HCT116 (cell line): ENCODE measurements around the gene MYBPC2. TPM values are rescaled to one million over a fixed set of nuclear protein-coding genes. Genes with fewer than 3 reads are reported as not detected.

Experiments
- ATAC-seq: fragments of 200-7000 bp; cut with Tn5 transposase; 2 replicates; pipeline ENCODE4 v1.9.1; 2020; ENCODE audit warnings: mild to moderate bottlenecking, moderate library complexity
- BruUV-seq: library from RNA; stranded (reverse); fragments of 400-500 nt; replicated peaks from 2 replicates; lab custom pipeline; 2021; lab: Mats Ljungman, UMichigan
- CTCF ChIA-PET: fragments of 300-600 bp; sonication (Branson Sonifier 250); formaldehyde crosslinking; loops from one replicate; lab custom pipeline; 2021; ENCODE audit warnings: antibody characterized with exemption; lab: Charles Lee
- POLR2A ChIA-PET: fragments of 300-600, 350-600 bp; sonication (Branson Sonifier 250); formaldehyde crosslinking; loops from one replicate; lab custom pipeline; 2021; ENCODE audit warnings: antibody characterized with exemption; lab: Charles Lee
- RAD21 ChIA-PET, 2 experiments: fragments of 300-600 bp; sonication (Branson Sonifier 250); formaldehyde crosslinking; loops; one replicate each; lab custom pipeline; 2023; ENCODE audit warnings: low total read pairs in 2 of 2; ENCODE audit not compliant: uncharacterized antibody in 2 of 2, unreplicated experiment in 2 of 2, low non-redundant PET in 1 of 2; lab: Charles Lee
- DNase-seq: peaks from one replicate; pipeline ENCODE4 v3.0.0-alpha.2; 2010; ENCODE audit warnings: low read depth, low spot score
- H2AFZ ChIP-seq: fragments of 200-600 bp; shearing (Covaris generic), sonication (generic); 2 replicates; pipeline ENCODE4 v1.6.1; 2017; ENCODE audit warnings: low read depth, mixed run types, mixed read lengths, antibody characterized with exemption, low read length; ENCODE audit not compliant: poor library complexity, severe bottlenecking
- H3K27ac ChIP-seq: 2 replicates; pipeline ENCODE4 v1.5.1; 2012; ENCODE audit warnings: low read depth, low read length
- H3K27me3 ChIP-seq: fragments of 200-600 bp; sonication (generic); 2 replicates; pipeline ENCODE4 v1.6.1; 2016; ENCODE audit warnings: mixed run types, low read length, mixed read lengths; ENCODE audit not compliant: insufficient read depth
- H3K36me3 ChIP-seq, 2 experiments: fragments of 200-500 bp in 1 of 2; fragments of 200-600 bp in 1 of 2; sonication (Bioruptor generic) in 1 of 2; sonication (generic) in 1 of 2; 2 replicates each; pipeline versions ENCODE4 v1.5.1 to v1.6.1; 2014 to 2016; ENCODE audit warnings: low read length in 2 of 2, inconsistent platforms in 1 of 2, mixed read lengths in 1 of 2, mixed run types in 1 of 2; ENCODE audit not compliant: insufficient read depth in 2 of 2, control insufficient read depth in 1 of 2
- H3K4me1 ChIP-seq, 2 experiments: fragments of 200-600 bp in 1 of 2; sonication (generic) in 1 of 2; 2 replicates each; pipeline versions ENCODE4 v1.5.1 to v1.6.1; 2012 to 2017; ENCODE audit warnings: low read length in 2 of 2, inconsistent platforms in 1 of 2, mild to moderate bottlenecking in 1 of 2, mixed read lengths in 1 of 2, mixed run types in 1 of 2, moderate library complexity in 1 of 2; ENCODE audit not compliant: insufficient read depth in 2 of 2, control insufficient read depth in 1 of 2
- H3K4me2 ChIP-seq: fragments of 200-600 bp; sonication (generic); 2 replicates; pipeline ENCODE4 v1.6.1; 2017; ENCODE audit warnings: mixed run types, low read length, mixed read lengths
- H3K4me3 ChIP-seq, 2 experiments: fragments of 200-600 bp in 1 of 2; sonication (generic) in 1 of 2; replicated peaks in 1 of 2; 2 replicates each; pipeline ENCODE4 v1.5.1; 2011 to 2016; ENCODE audit warnings: low read length in 2 of 2, control low read depth in 1 of 2, low read depth in 1 of 2, mild to moderate bottlenecking in 1 of 2, mixed read lengths in 1 of 2, mixed run types in 1 of 2
- H3K79me2 ChIP-seq: fragments of 200-600 bp; sonication (generic); 2 replicates; pipeline ENCODE4 v1.6.1; 2017; ENCODE audit warnings: mild to moderate bottlenecking, mixed run types, low read length, moderate library complexity, mixed read lengths; ENCODE audit not compliant: insufficient read depth
- H3K9ac ChIP-seq: fragments of 200-600 bp; sonication (generic); 2 replicates; pipeline ENCODE4 v1.6.1; 2016; ENCODE audit warnings: low read length, mixed read lengths
- H3K9me2 ChIP-seq: fragments of 200-600 bp; sonication (generic), shearing (Covaris generic); 2 replicates; pipeline ENCODE4 v1.6.1; 2017; ENCODE audit warnings: mixed run types, mild to moderate bottlenecking, moderate library complexity; ENCODE audit not compliant: insufficient read depth
- H3K9me3 ChIP-seq, 2 experiments: fragments of 200-500 bp in 1 of 2; fragments of 200-600 bp in 1 of 2; sonication (Bioruptor generic) in 1 of 2; sonication (generic) in 1 of 2; 2 replicates each; pipeline ENCODE4 v1.6.1; 2014 to 2017; ENCODE audit warnings: low read length in 2 of 2, mixed read lengths in 2 of 2, inconsistent platforms in 1 of 2, low read depth in 1 of 2, mild to moderate bottlenecking in 1 of 2, mixed run types in 1 of 2, moderate library complexity in 1 of 2; ENCODE audit not compliant: control insufficient read depth in 1 of 2, insufficient read depth in 1 of 2
- H4K20me1 ChIP-seq: fragments of 200-600 bp; sonication (generic), shearing (Covaris generic); 2 replicates; pipeline ENCODE4 v1.6.1; 2017; ENCODE audit warnings: mixed run types, mild to moderate bottlenecking, moderate library complexity; ENCODE audit not compliant: insufficient read depth
- ATF3 ChIP-seq: IDR thresholded peaks from 2 replicates; pipeline ENCODE4 v1.6.1; 2012
- CTCF ChIP-seq, 3 experiments: fragments of 200-600 bp in 1 of 3; sonication (generic) in 1 of 3; IDR thresholded peaks in 2 of 3; conservative IDR thresholded peaks in 1 of 3; 2 replicates each; pipeline ENCODE4 v1.5.1; 2012 to 2017; ENCODE audit warnings: low read depth in 2 of 3, low read length in 2 of 3, antibody characterized with exemption in 1 of 3, borderline replicate concordance in 1 of 3, control low read depth in 1 of 3, mild to moderate bottlenecking in 1 of 3, mixed read lengths in 1 of 3, mixed run types in 1 of 3, moderate library complexity in 1 of 3; ENCODE audit not compliant: insufficient read depth in 1 of 3
- EGR1 ChIP-seq: IDR thresholded peaks from 2 replicates; pipeline ENCODE4 v1.6.1; 2012; ENCODE audit warnings: low read depth
- ELF1 ChIP-seq: IDR thresholded peaks from 2 replicates; pipeline ENCODE4 v1.6.1; 2012; ENCODE audit warnings: low read depth, borderline replicate concordance
- EZH2phosphoT487 ChIP-seq: fragments of 200-600 bp; IDR thresholded peaks from 2 replicates; pipeline ENCODE4 v1.6.1; 2018; ENCODE audit warnings: antibody characterized with exemption, borderline replicate concordance
- FOSL1 ChIP-seq: IDR thresholded peaks from 2 replicates; pipeline ENCODE4 v1.6.1; 2012; ENCODE audit warnings: low read depth
- JUND ChIP-seq: IDR thresholded peaks from 2 replicates; pipeline ENCODE4 v1.6.1; 2012
- POLR2A ChIP-seq: IDR thresholded peaks from 2 replicates; pipeline ENCODE4 v1.7.0; 2011; ENCODE audit warnings: borderline replicate concordance; ENCODE audit not compliant: insufficient read depth, insufficient read length; ENCODE audit errors: extremely low read depth
- POLR2AphosphoS5 ChIP-seq: IDR thresholded peaks from 2 replicates; pipeline ENCODE4 v1.6.1; 2011; ENCODE audit warnings: mild to moderate bottlenecking, low read depth, low read length, moderate library complexity
- REST ChIP-seq: IDR thresholded peaks from 2 replicates; pipeline ENCODE4 v1.6.1; 2012; ENCODE audit warnings: low read depth
- SIN3A ChIP-seq: IDR thresholded peaks from 2 replicates; pipeline ENCODE4 v1.6.1; 2012; ENCODE audit warnings: low read depth
- SP1 ChIP-seq: IDR thresholded peaks from 2 replicates; pipeline ENCODE4 v1.6.1; 2012; ENCODE audit warnings: low read depth
- TCF7L2 ChIP-seq: IDR thresholded peaks from 2 replicates; pipeline ENCODE4 v1.7.0; 2011; ENCODE audit warnings: borderline replicate concordance, inconsistent platforms; ENCODE audit not compliant: insufficient read depth, insufficient read length; ENCODE audit errors: extremely low read depth
- ZBTB33 ChIP-seq: IDR thresholded peaks from 2 replicates; pipeline ENCODE4 v1.6.1; 2011; ENCODE audit warnings: mild to moderate bottlenecking, low read length, moderate library complexity; ENCODE audit not compliant: insufficient replicate concordance; ENCODE audit errors: extremely low read depth
- ZFX ChIP-seq: fragments of 450-650 bp; IDR thresholded peaks from 2 replicates; pipeline ENCODE4 v1.6.1; 2017
- intact Hi-C: fragments of 100-400 bp; cut with micrococcal nuclease; formaldehyde crosslinking; loops from 2 replicates; pipeline ENCODE4 v1.10.0; 2022
- total RNA-seq: library from RNA; stranded (reverse); gene quantifications from one replicate; pipeline ENCODE4 v1.2.1, GENCODE V29; 2021; ENCODE audit not compliant: unreplicated experiment
- TF ChIP-seq, protein P1 (sequence below): IDR thresholded peaks from 2 replicates; pipeline ENCODE4 v1.6.1; 2012

MYBPC2 gene
- total RNA-seq, 1 experiment from 2014 or later = not detected

GRCh38 chr19:50415661-50416033 is 17.0 kb upstream of the MYBPC2 start:
- H3K27ac ChIP-seq = no peak overlapping the region
- H3K4me2 ChIP-seq = no peak overlapping the region
- H4K20me1 ChIP-seq = no peaks in the 10 kb centered on the region
- H3K4me1 ChIP-seq = no peaks in the 10 kb centered on the region
- H3K36me3 ChIP-seq = peaks cover 0 to 5% of the 10 kb centered on the region in 2 experiments; a peak in 2 of 4 replicates
- H3K9me3 ChIP-seq = no peaks in the 10 kb centered on the region
- H2AFZ ChIP-seq = no peak overlapping the region
- no peak overlapping the region for H3K9ac ChIP-seq
- no peak for ATAC-seq
- TF ChIP-seq ELF1 (no peak), TCF7L2 (no peak), FOSL1 (no peak), CTCF (IDR thresholded peaks at IDR 0.05 in 2 of 3, conservative IDR thresholded peaks at IDR 0.05 in 1 of 3; ENCODE audit: borderline replicate concordance in 1 of 3, insufficient read depth in 1 of 3, low read depth in 2 of 3, low read length in 2 of 3) (no peak), SIN3A (no peak), EGR1 (no peak), SP1 (no peak), ZFX (no peak), POLR2A (no peak), ZBTB33 (no peak), JUND (no peak), REST (no peak), POLR2AphosphoS5 (no peak), ATF3 (no peak), EZH2phosphoT487 (no peak)
- TF ChIP-seq, protein P1, sequence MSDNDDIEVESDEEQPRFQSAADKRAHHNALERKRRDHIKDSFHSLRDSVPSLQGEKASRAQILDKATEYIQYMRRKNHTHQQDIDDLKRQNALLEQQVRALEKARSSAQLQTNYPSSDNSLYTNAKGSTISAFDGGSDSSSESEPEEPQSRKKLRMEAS = no peak
- TF ChIP-seq, all 23 proteins: peak for 0
- ChIA-PET POLR2A (no interaction called here), RAD21 (no interaction called here), CTCF (interaction anchor here (1.4 kb wide), 1 partner anchor 47 kb away, joined by 4 read pairs; no protein-coding TSS in a partner anchor)
- Histone ChIP-seq H3K27me3 (no peaks in the 10 kb centered on the region), H3K4me3 (no peak overlapping the region), H3K79me2 (no peaks in the 10 kb centered on the region), H3K9me2 (no peaks in the 10 kb centered on the region)
- no TSS peak for BruUV-seq
- no peak for DNase-seq
- intact Hi-C loops = loop anchor here (2.0 kb wide), 1 partner anchor 47 kb away; no protein-coding TSS in a partner anchor
